Transverse colon (tissue), 4 donors: Measurements from ENCODE around the gene SEC61B. TPM values are rescaled to one million over a fixed set of nuclear protein-coding genes. Genes with fewer than 3 reads are reported as not detected.

Source experiments
- DNase-seq: peaks from one replicate; pipeline ENCODE4 v3.0.0-alpha.2; 2019
- H3K27ac ChIP-seq, 4 donors: fragments of 200-600 bp; sonication (generic); 2 replicates each; pipeline ENCODE4 v1.5.1; 2016 to 2018; ENCODE audit warnings: inconsistent platforms in 4 of 4
- H3K27me3 ChIP-seq: fragments of 200-600 bp; sonication (generic); 2 replicates; pipeline ENCODE4 v1.5.1; 2017; ENCODE audit warnings: inconsistent platforms
- H3K36me3 ChIP-seq, 4 donors: fragments of 200-600 bp; sonication (generic); 2 replicates each; pipeline ENCODE4 v1.5.1; 2017 to 2019; ENCODE audit warnings: inconsistent platforms in 4 of 4
- H3K4me1 ChIP-seq, 4 donors: fragments of 200-600 bp; sonication (generic); 2 replicates each; pipeline ENCODE4 v1.5.1; 2017 to 2020; ENCODE audit warnings: inconsistent platforms in 4 of 4
- H3K4me3 ChIP-seq, 4 donors: fragments of 200-600 bp; sonication (generic); 1 replicate in 1 of 4; 2 replicates in 3 of 4; pipeline versions ENCODE4 v1.5.1 to v1.6.1; 2017 to 2019; ENCODE audit warnings: inconsistent platforms in 4 of 4
- H3K9me3 ChIP-seq, 2 donors: fragments of 200-600 bp; sonication (generic); 2 replicates each; pipeline ENCODE4 v1.5.1; 2017 to 2019; ENCODE audit warnings: inconsistent platforms in 2 of 2
- CTCF ChIP-seq, 5 experiments: fragments of 200-600 bp in 3 of 5; fragments of 450-650 bp in 2 of 5; sonication (generic) in 3 of 5; IDR thresholded peaks; 1 replicate in 2 of 5; 2 replicates in 3 of 5; pipeline ENCODE4 v1.5.1; 2016 to 2017; ENCODE audit warnings: antibody characterized with exemption in 5 of 5, inconsistent platforms in 3 of 5, mild to moderate bottlenecking in 2 of 5, moderate library complexity in 1 of 5
- EP300 ChIP-seq: sonication (generic); formaldehyde crosslinking; IDR thresholded peaks from one replicate; pipeline ENCODE4 v1.6.1; 2017; ENCODE audit warnings: antibody characterized with exemption, low read depth
- POLR2A ChIP-seq: fragments of 450-650 bp; IDR thresholded peaks from one replicate; pipeline ENCODE4 v1.6.1; 2016; ENCODE audit warnings: antibody characterized with exemption, mild to moderate bottlenecking, moderate library complexity
- POLR2AphosphoS5 ChIP-seq, 3 donors: sonication (generic); formaldehyde crosslinking; IDR thresholded peaks; one replicate each; pipeline ENCODE4 v1.6.1; 2016; ENCODE audit warnings: antibody characterized with exemption in 3 of 3
- WGBS, 2 donors: methylation state at CpG; one replicate each; pipeline ENCODE4 v1.1.5; 2018; ENCODE audit warnings: low coverage in 1 of 2; 5-methylcytosine and 5-hydroxymethylcytosine counted together
- in situ Hi-C, 4 donors: fragments of 200-750 bp; cut with MboI; loops; one replicate each; pipeline versions ENCODE4 v1.15.0 to v1.15.1; 2017; ENCODE audit warnings: low sequenced_read_pairs in 3 of 4, low pct_ligation_motif_present in 1 of 4, low pct_unique_long_range_greater_than_20kb in 1 of 4
- intact Hi-C: fragments of 100-400 bp; cut with DNase I; formaldehyde crosslinking; loops from one replicate; pipeline ENCODE4 v1.15.1; 2023; ENCODE audit warnings: low total_unique reads
- total RNA-seq, 4 donors: library from RNA; depleted of rRNA; stranded (reverse); fragments of >200 nt; gene quantifications; one replicate each; pipeline ENCODE4 v1.1.0, GENCODE V29; 2016

The SEC61B gene
- total RNA-seq, 4 donors from 2014 or later, result 10.1 to 72.5 (median 42.0) TPM

- no peak for DNase-seq
- H3K4me1 ChIP-seq, result no peaks in the 10 kb centered on the region
- no peak overlapping the region for H3K4me3 ChIP-seq
- in situ Hi-C loops (no loop called here), intact Hi-C loops (no loop called here)
- no peak overlapping the region for H3K27ac ChIP-seq
- TF ChIP-seq POLR2AphosphoS5 (IDR thresholded peaks at IDR 0.05) (no peak), CTCF (IDR thresholded peaks at IDR 0.05) (no peak), POLR2A (no peak), EP300 (no peak)
- H3K9me3 ChIP-seq, result no peaks in the 10 kb centered on the region
- H3K36me3 ChIP-seq, result no peaks in the 10 kb centered on the region
- WGBS, 2 donors, result 75 to 83% methylated on average over 3 to 6 of the region's 6 CpGs
- H3K27me3 ChIP-seq, result no peaks in the 10 kb centered on the region
Measured at GRCh38 chr9:99239341-99240060, 17.4 kb downstream of the SEC61B start.

GRCh38 chr9:99241106-99241505 lies 19.0 kb downstream of the SEC61B start:
- intact Hi-C loops (no loop called here), in situ Hi-C loops (no loop called here)
- no peaks in the 10 kb centered on the region for H3K27me3 ChIP-seq
- no peaks in the 10 kb centered on the region for H3K36me3 ChIP-seq
- H3K9me3 ChIP-seq, result no peaks in the 10 kb centered on the region
- DNase-seq, result no peak
- TF ChIP-seq CTCF (IDR thresholded peaks at IDR 0.05), result no peak
- no peak for TF ChIP-seq EP300
- TF ChIP-seq POLR2A, result no peak
- no peak for TF ChIP-seq POLR2AphosphoS5 (IDR thresholded peaks at IDR 0.05)
- no peaks in the 10 kb centered on the region for H3K4me1 ChIP-seq
- no peak overlapping the region for H3K27ac ChIP-seq
- no peak overlapping the region for H3K4me3 ChIP-seq
- 87 to 96% methylated on average over 7 of the region's 7 CpGs for WGBS, 2 donors

DNA sequence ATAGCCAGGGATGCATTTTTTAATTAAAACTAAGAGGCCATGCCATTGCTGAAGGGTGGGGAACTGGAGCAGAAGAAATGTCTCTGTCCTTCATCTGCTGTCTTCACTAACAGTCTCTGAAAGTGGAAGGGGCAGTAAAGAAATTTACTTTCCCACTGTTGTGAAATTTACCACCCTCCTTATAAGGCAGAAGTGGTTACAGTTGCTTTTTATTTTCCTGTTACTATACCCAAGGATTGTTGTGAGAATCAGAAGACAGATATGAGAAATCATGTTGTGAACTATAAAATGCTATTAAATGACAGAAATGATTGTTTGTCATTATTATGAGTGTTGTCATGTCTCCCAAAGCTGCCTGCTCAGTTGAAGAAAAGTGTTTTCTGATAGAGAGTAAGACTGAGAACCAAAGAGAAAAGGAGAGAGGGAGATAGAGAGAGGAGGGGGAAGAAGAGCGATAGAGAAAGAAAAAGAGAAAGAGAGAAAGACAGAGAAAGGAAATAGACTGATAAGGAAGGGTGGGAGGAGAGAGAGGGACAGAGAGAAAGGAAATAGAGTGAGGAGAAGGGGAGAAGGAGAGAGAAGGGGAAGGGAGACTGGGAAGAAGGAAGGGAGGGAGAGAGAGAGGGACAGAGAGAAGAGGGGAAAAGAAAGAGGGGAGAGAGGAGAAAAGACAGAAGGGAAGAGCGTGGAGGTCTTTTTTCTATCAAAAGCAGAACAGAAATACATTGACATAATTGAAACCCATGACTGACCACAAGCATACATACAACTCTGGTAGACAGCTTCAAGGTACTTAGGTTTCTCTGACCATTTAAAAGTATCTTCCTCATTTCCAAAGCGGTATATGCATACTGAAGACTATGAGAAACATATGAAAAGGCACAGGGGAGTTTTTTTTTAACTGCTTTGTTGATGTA lies 22.5 kb downstream of the SEC61B start:
- Histone ChIP-seq H3K4me1 (no peaks in the 10 kb centered on the region), H3K36me3 (no peaks in the 10 kb centered on the region), H3K9me3 (no peaks in the 10 kb centered on the region), H3K27ac (no peak overlapping the region), H3K27me3 (no peaks in the 10 kb centered on the region), H3K4me3 (no peak overlapping the region)
- in situ Hi-C loops, result no loop called here
- no peak for DNase-seq
- WGBS, 2 donors, result 79 to 83% methylated on average over 3 of the region's 3 CpGs
- TF ChIP-seq EP300, result no peak
- no peak for TF ChIP-seq POLR2AphosphoS5 (IDR thresholded peaks at IDR 0.05)
- no peak for TF ChIP-seq POLR2A
- TF ChIP-seq CTCF (IDR thresholded peaks at IDR 0.05), result no peak
- intact Hi-C loops, result no loop called here

DNA sequence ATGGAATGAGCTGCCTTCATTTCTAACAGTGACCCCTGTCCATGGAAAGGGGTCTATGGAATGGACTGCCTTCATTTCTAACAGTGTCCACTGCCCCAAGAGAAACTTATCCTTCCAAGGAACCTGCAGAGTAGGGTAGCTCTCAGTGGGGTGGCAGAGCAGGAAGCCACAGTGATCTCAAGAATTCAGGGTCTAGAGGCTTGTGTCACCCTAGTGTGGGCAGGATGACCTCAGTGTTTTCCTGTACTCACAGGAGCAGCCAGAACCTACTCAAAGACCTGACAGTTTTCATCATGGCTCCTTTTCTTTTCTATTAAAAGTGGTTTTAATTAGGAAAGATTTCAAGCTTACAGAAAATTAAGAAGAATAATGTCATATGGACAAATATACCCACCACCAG lies 27.5 kb downstream of the SEC61B start:
- no peak for DNase-seq
- Histone ChIP-seq H3K9me3 (no peaks in the 10 kb centered on the region), H3K36me3 (no peaks in the 10 kb centered on the region), H3K4me1 (no peaks in the 10 kb centered on the region), H3K4me3 (no peak overlapping the region), H3K27ac (no peak overlapping the region), H3K27me3 (no peaks in the 10 kb centered on the region)
- in situ Hi-C loops, result no loop called here
- intact Hi-C loops, result no loop called here
- TF ChIP-seq CTCF (IDR thresholded peaks at IDR 0.05) (no peak), POLR2AphosphoS5 (IDR thresholded peaks at IDR 0.05) (no peak), POLR2A (no peak), EP300 (no peak)
